ENCODE data around the gene RPS6KA2.

- TF ChIP-seq CTCF (conservative IDR thresholded peaks at IDR 0.05) = no peak
- no peak for TF ChIP-seq ZFX (IDR thresholded peaks at IDR 0.05)
Measured at GRCh38 chr6:166567813-166568212, 59.2 kb downstream of the RPS6KA2 start.

Measured in C4-2B (cell line).